ENCODE results near the gene SLC35F2.
"Not testable (repeated sequence)": the region's sequence is repeated elsewhere in the genome, so short reads cannot be mapped to it uniquely, and the experiment has no call there.

SLC35F2 gene

DNA sequence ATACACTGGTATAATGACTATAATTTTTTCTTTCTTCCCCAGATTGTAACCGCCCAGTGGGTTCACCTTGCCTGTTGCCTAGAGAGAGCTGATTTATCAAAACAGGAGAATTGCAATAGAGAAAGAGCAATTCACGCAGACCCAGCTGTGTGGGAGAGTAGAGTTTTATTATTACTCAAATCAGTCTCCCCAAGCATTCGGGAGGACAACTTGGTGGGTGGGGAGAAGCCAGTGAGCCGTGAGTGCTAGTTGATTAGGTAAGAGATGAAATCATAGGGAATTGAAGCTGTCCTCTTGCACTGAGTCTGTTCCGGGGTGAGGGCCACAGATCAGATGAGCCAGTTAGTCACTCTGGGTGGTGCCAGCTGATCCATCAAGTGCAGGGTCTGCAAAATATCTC lies 73.2 kb downstream of the SLC35F2 start:
- no peak for DNase-seq (ENCODE audit: low spot score)

DNA sequence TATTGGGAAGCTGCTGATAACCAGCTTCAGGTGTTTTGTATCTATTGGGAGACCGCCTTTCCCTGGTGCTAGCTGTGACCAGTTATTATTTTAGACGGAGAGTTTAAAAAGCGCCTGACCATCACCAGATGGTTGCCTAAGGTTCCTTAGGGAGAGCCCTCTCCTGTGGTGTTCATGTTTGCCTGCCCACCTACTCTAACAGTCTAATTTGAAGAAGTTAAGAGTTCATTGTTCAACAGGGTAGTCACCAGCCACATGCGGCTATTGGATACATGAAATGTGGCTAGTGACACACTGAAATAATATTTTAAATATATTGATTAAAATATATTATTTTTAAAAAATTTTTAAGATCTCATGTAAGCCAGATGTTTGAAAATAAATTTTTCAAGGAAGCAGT lies 75.5 kb downstream of the SLC35F2 start:
- DNase-seq (ENCODE audit: low spot score): no peak

DNA sequence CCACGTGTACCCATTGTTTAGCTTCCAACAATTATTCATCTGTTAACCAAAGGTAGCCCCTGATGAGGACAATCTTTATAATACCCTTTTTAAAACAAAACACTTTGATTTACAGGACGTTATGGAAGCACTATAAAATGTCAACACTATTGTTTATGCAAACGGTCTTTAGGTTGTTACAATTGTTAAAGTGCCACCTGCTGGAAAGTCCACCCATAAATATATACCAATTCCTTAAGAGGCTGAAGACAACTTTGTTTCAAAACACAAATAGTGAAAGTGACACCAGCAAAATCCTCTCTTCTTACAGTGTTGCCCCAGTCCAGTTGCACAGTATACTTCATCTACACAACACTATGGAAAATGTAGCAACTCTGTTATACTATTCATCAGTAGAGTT lies 77.8 kb downstream of the SLC35F2 start:
- no peak for DNase-seq (ENCODE audit: low spot score)

DNA sequence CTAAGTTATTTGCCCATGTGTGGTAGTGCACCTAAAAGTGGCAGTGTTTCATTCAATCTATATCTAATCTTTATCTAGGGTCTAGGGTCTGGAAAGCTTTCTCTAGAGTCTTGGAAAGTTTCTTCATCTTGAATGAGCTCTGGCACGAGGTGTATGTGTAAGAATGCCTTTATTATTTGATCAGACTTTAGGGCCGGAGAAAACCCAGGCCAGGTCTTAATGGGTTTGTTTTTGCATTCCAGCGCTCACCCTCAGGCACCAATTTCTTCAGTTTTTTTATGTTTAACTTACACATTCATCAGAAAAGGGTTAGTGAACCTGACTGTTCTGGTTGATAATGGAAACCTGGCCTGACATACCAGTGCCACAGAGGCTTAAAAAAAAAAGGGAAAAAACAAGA lies 78.5 kb downstream of the SLC35F2 start:
- no peak for DNase-seq (ENCODE audit: low spot score)

GRCh38 chr11:107778839-107779517 lies 79.6 kb downstream of the SLC35F2 start:
- DNase-seq (ENCODE audit: low spot score): no peak

- no peak for DNase-seq (ENCODE audit: low spot score)
Measured at GRCh38 chr11:107777110-107777509, 81.5 kb downstream of the SLC35F2 start.

- DNase-seq (ENCODE audit: low spot score): no peak
Measured at GRCh38 chr11:107776062-107776461, 82.5 kb downstream of the SLC35F2 start.

DNA sequence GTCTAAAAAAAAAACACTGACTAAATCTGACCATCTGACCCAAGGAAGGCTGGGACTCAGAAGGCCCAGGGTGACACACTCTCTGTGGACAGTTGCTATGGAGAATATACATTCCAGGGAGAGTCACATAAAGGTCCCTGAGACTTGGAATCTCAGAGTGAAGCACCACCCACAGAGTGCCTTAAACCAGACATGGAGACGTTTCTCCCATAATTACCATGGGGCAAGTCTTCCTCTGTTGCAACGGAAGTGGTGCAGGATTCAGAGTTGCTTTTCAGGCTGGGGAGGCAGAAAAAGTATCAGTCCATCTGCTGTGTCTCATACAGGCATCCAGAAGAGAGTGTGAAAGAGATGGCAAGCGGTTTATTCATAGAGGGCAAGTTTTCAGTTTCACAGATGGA lies 88.0 kb downstream of the SLC35F2 start:
- DNase-seq (ENCODE audit: low spot score): no peak

GRCh38 chr11:107769189-107769588 lies 89.4 kb downstream of the SLC35F2 start:
- DNase-seq (ENCODE audit: low spot score): no peak

- DNase-seq (ENCODE audit: low spot score): not testable (repeated sequence)
Measured at GRCh38 chr11:107758719-107759355, 99.8 kb downstream of the SLC35F2 start.

GRCh38 chr11:107757661-107758060 lies 100.9 kb downstream of the SLC35F2 start:
- no peak for DNase-seq (ENCODE audit: low spot score)

GRCh38 chr11:107756553-107756952 lies 102.0 kb downstream of the SLC35F2 start:
- no peak for DNase-seq (ENCODE audit: low spot score)

DNA sequence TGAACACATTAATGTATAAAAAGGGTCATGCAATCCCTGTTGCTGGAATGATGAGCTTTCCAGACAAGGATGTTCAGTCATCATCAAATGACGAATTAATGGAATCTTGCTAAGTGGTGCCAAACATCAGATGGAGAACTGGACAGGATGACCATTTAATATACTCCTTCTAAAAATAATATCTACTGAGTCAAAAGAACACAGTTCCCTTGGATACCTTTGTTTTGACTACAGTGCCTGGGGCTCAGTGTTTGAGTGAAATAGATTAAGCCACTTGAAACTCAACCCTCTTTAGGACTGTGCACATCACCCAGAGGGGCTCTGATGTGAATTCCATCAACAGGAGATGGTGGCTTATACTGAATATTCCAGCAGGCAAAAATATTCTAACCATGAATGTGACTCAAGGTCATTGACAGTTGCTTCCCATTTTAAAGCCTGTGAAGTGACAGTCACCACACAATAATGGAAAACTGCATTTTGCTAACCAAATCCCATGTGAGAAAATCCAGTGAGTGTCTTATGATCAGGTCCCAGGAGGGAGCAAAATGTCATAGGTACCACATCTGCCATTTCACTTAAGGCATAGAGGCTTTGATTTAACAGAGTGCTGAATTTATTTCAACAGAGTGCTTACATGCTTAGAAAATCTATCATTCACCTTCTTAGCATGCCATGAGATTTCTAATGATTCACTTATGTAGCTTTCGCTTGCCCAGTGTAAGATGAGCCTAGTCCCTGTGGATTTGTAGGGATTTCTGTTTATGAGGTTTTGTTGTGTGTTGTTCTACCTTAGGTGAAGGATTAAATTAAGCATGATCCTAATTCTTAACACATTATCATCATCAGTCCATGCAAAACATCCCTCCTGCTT lies 105.4 kb downstream of the SLC35F2 start:
- no peak for DNase-seq (ENCODE audit: low spot score)

DNA sequence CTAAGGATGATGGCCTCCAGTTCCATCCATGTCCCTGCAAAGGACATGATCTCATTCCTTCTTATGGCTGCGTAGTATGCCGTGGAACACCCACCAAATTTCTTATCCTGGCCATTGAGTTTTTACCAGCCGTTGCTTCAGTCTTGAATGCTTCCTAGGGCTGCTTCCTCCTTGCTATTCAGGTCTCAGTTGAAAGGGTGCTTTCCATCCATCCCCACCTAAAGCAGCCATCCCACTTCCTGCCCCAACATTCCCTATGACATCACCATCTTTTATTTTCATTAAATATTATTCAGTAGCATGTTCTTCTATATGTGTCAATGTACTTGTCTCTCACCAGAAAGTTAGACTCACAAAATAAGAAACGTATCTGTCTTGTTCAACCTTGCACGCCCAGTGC lies 106.1 kb downstream of the SLC35F2 start:
- no peak for DNase-seq (ENCODE audit: low spot score)

DNA sequence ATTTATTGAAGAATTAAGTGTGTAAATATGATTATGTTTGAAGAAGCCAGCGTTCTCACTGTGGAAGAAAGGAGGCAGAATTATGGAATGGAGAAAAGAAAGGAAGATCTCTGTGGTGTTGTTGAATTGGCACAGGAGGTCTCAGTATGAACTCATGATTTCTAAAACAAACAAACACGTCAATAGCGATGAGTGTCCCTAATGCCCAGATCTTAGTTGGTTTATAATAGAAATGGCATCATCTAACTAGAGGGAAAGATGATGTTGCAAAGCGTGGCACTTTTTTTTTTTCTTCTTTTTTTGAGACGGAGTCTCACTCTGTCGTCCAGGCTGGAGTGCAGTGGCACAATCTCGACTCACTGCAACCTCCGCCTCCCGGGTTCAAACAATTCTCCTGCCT lies 107.5 kb downstream of the SLC35F2 start:
- DNase-seq (ENCODE audit: low spot score): no peak

- DNase-seq (ENCODE audit: low spot score): no peak
Measured at GRCh38 chr11:107750313-107750712, 108.3 kb downstream of the SLC35F2 start.

GRCh38 chr11:107747622-107748021 lies 111.0 kb downstream of the SLC35F2 start:
- DNase-seq (ENCODE audit: low spot score): no peak

- DNase-seq (ENCODE audit: low spot score): no peak
Measured at GRCh38 chr11:107744736-107745135, 113.9 kb downstream of the SLC35F2 start.

DNA sequence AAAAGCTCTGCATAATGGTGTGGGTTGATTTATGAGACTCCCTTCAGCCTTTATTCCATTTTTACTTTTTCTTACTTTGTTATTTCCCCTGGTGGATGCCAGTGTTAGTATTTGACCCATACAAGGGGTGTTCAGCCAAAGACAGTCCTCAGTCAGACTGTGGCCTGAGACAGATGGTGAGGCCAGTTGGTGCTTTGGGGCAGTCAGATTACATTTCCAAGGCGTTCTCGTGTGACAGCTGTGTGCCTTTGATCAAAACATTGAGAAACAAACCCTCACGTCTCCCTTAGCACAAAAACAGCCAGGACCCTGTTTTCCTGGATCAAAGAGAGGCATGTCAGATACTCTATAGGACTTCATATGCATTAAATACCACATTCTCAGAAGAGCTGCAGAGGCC lies 115.4 kb downstream of the SLC35F2 start:
- no peak for DNase-seq (ENCODE audit: low spot score)

DNA sequence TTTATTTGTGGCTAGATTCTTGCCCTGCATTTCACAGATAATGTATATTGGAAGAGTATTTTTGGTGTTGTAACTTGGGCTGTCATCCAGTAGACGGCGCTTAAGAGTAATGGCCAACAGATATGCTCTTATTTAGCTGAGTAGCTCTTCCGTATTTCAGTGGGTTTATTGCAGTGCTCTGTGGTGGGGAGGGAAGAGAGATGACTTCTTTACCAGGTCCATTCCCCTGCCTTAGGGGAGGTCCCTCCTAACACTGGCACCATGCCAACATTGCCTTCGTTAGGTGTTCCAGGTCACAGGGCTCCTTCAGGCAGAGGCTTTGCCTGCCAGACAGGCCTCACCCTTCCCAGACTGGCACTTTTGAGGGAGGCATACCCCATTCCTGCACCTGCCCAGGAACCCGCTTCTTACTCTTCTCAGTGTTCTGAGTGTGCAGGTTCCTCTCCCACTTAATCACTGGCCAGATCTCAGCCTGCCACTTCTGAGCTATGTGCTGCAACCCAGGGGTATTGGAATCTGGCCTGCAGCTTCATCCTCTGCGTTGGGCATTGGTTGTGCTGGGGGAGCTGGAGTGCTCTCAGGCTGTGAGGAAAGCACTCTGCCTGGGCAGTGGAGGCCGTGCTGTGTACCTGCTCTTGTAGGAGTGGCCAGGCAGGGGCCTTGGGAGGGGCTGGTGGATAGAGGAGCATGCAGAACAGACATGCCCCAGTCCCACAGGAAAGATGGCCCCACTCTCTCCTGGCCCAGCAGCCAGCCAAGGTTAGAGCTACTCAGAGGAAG lies 117.4 kb downstream of the SLC35F2 start:
- DNase-seq (ENCODE audit: low spot score): no peak

Data from CD4-positive, alpha-beta T cell treated with Interleukin-6 at 100 ng/mL for 8 hours (primary cell).